Measurements from ENCODE around the gene ELK4. TPM values are rescaled to one million over a fixed set of nuclear protein-coding genes. Genes with fewer than 3 reads are reported as not detected.
"Not testable (repeated sequence)": the region's sequence is repeated elsewhere in the genome, so short reads cannot be mapped to it uniquely, and the experiment has no call there.

The ELK4 gene
- total RNA-seq, 2 donors from 2014 or later: 72.9 to 76.4 TPM

- ATAC-seq (replicated peaks): no peak
- Mint-ChIP-seq H3K27me3 (peaks cover 4% of the 10 kb centered on the region), H3K36me3 (ENCODE audit: low read depth) (no peaks in the 10 kb centered on the region), H3K9me3 (no peaks in the 10 kb centered on the region), H3K27ac (no peak overlapping the region), H3K4me1 (no peaks in the 10 kb centered on the region), H3K4me3 (no peak overlapping the region)
Measured at GRCh38 chr1:205650241-205650640, 18.4 kb upstream of the ELK4 start.

- H3K4me3 Mint-ChIP-seq: no peak overlapping the region
- no peaks in the 10 kb centered on the region for H3K36me3 Mint-ChIP-seq (ENCODE audit: low read depth)
- no peaks in the 10 kb centered on the region for H3K9me3 Mint-ChIP-seq
- no peak for ATAC-seq (replicated peaks)
- peaks cover 14% of the 10 kb centered on the region for H3K27me3 Mint-ChIP-seq
- no peaks in the 10 kb centered on the region for H3K4me1 Mint-ChIP-seq
- no peak overlapping the region for H3K27ac Mint-ChIP-seq
Measured at GRCh38 chr1:205645519-205645918, 13.7 kb upstream of the ELK4 start.

- Mint-ChIP-seq H3K27ac (no peak overlapping the region), H3K9me3 (no peaks in the 10 kb centered on the region), H3K4me3 (no peak overlapping the region), H3K27me3 (peaks cover 17% of the 10 kb centered on the region), H3K36me3 (ENCODE audit: low read depth) (no peaks in the 10 kb centered on the region), H3K4me1 (no peaks in the 10 kb centered on the region)
- no peak for ATAC-seq (replicated peaks)
Measured at GRCh38 chr1:205642679-205643307, 11.0 kb upstream of the ELK4 start.

GRCh38 chr1:205639567-205639966, 7.8 kb upstream of the ELK4 start:
- no peak overlapping the region for H3K27ac Mint-ChIP-seq
- no peaks in the 10 kb centered on the region for H3K9me3 Mint-ChIP-seq
- no peak for ATAC-seq (replicated peaks)
- no peaks in the 10 kb centered on the region for H3K36me3 Mint-ChIP-seq (ENCODE audit: low read depth)
- H3K4me3 Mint-ChIP-seq: no peak overlapping the region
- no peaks in the 10 kb centered on the region for H3K4me1 Mint-ChIP-seq
- H3K27me3 Mint-ChIP-seq: peaks cover 10% of the 10 kb centered on the region

GRCh38 chr1:205637854-205638468, 6.2 kb upstream of the ELK4 start:
- Mint-ChIP-seq H3K27me3 (peaks cover 10% of the 10 kb centered on the region), H3K9me3 (no peaks in the 10 kb centered on the region), H3K4me1 (no peaks in the 10 kb centered on the region), H3K4me3 (no peak overlapping the region), H3K36me3 (ENCODE audit: low read depth) (no peaks in the 10 kb centered on the region), H3K27ac (no peak overlapping the region)
- ATAC-seq (replicated peaks): no peak

- Mint-ChIP-seq H3K36me3 (ENCODE audit: low read depth) (no peaks in the 10 kb centered on the region), H3K27me3 (peaks cover 10% of the 10 kb centered on the region), H3K9me3 (no peaks in the 10 kb centered on the region), H3K4me3 (no peak overlapping the region), H3K27ac (no peak overlapping the region), H3K4me1 (no peaks in the 10 kb centered on the region)
- ATAC-seq (replicated peaks): no peak
Measured at GRCh38 chr1:205636732-205637131, 4.9 kb upstream of the ELK4 start.

- not testable (repeated sequence) for H3K36me3 Mint-ChIP-seq (ENCODE audit: low read depth); ATAC-seq (replicated peaks)
Measured at GRCh38 chr1:205636138-205636530, 4.3 kb upstream of the ELK4 start.

GRCh38 chr1:205633421-205633976, 1.7 kb upstream of the ELK4 start:
- H3K9me3 Mint-ChIP-seq: no peaks in the 10 kb centered on the region
- peak overlapping the region; percentile 87 for H3K4me3 Mint-ChIP-seq
- no peaks in the 10 kb centered on the region for H3K27me3 Mint-ChIP-seq
- ATAC-seq (replicated peaks): no peak
- H3K36me3 Mint-ChIP-seq (ENCODE audit: low read depth): peaks cover 20% of the 10 kb centered on the region
- no peak overlapping the region for H3K27ac Mint-ChIP-seq
- H3K4me1 Mint-ChIP-seq: peaks cover 3% of the 10 kb centered on the region

More at GRCh38 chr1:205636138-205636530, 4.3 kb upstream of the ELK4 start:
- H3K9me3 Mint-ChIP-seq, H3K4me1 Mint-ChIP-seq, H3K27me3 Mint-ChIP-seq, H3K27ac Mint-ChIP-seq, H3K4me3 Mint-ChIP-seq: not testable (repeated sequence)

GRCh38 chr1:205632669-205633169, 908 bp upstream of the ELK4 start:
- no peaks in the 10 kb centered on the region for H3K9me3 Mint-ChIP-seq
- no peaks in the 10 kb centered on the region for H3K27me3 Mint-ChIP-seq
- peak overlapping the region; percentile 91 for H3K27ac Mint-ChIP-seq
- no peak for ATAC-seq (replicated peaks)
- H3K4me1 Mint-ChIP-seq: peaks cover 3% of the 10 kb centered on the region
- H3K4me3 Mint-ChIP-seq: peak overlapping the region; percentile 87
- H3K36me3 Mint-ChIP-seq (ENCODE audit: low read depth): peaks cover 25% of the 10 kb centered on the region

- Mint-ChIP-seq H3K4me3 (peak overlapping the region; percentile 87), H3K4me1 (peaks cover 12% of the 10 kb centered on the region), H3K36me3 (ENCODE audit: low read depth) (peaks cover 39% of the 10 kb centered on the region), H3K27ac (peak overlapping the region; percentile 94), H3K9me3 (no peaks in the 10 kb centered on the region), H3K27me3 (no peaks in the 10 kb centered on the region)
- peak; percentile 79 for ATAC-seq (replicated peaks)
Measured at GRCh38 chr1:205631010-205631767, 622 bp downstream of the ELK4 start.

GRCh38 chr1:205630651-205631009, 1.2 kb downstream of the ELK4 start:
- no peak for ATAC-seq (replicated peaks)
- Mint-ChIP-seq H3K9me3 (no peaks in the 10 kb centered on the region), H3K27ac (peak overlapping the region; percentile 94)

GRCh38 chr1:205630241-205630640, 1.6 kb downstream of the ELK4 start:
- Mint-ChIP-seq H3K27ac (peak overlapping the region; percentile 94), H3K9me3 (no peaks in the 10 kb centered on the region), H3K27me3 (no peaks in the 10 kb centered on the region), H3K36me3 (ENCODE audit: low read depth) (peaks cover 49% of the 10 kb centered on the region), H3K4me3 (peak overlapping the region; percentile 87), H3K4me1 (peaks cover 18% of the 10 kb centered on the region)
- ATAC-seq (replicated peaks): no peak

More at GRCh38 chr1:205630651-205631009, 1.2 kb downstream of the ELK4 start:
- Mint-ChIP-seq H3K36me3 (ENCODE audit: low read depth) (peaks cover 45% of the 10 kb centered on the region), H3K4me3 (peak overlapping the region; percentile 87), H3K4me1 (peaks cover 17% of the 10 kb centered on the region), H3K27me3 (no peaks in the 10 kb centered on the region)

GRCh38 chr1:205629751-205630150, 2.1 kb downstream of the ELK4 start:
- Mint-ChIP-seq H3K4me1 (peaks cover 23% of the 10 kb centered on the region), H3K27ac (peak overlapping the region; percentile 94), H3K27me3 (no peaks in the 10 kb centered on the region), H3K9me3 (no peaks in the 10 kb centered on the region), H3K4me3 (peak overlapping the region; percentile 87), H3K36me3 (ENCODE audit: low read depth) (peaks cover 53% of the 10 kb centered on the region)
- no peak for ATAC-seq (replicated peaks)

- H3K4me1 Mint-ChIP-seq: peaks cover 23% of the 10 kb centered on the region
- peak overlapping the region; percentile 87 for H3K4me3 Mint-ChIP-seq
Measured at GRCh38 chr1:205627956-205628355, 3.9 kb downstream of the ELK4 start.

More at GRCh38 chr1:205627956-205628355, 3.9 kb downstream of the ELK4 start:
- H3K27me3 Mint-ChIP-seq: no peaks in the 10 kb centered on the region
- no peak for ATAC-seq (replicated peaks)
- peak overlapping the region; percentile 94 for H3K27ac Mint-ChIP-seq
- H3K36me3 Mint-ChIP-seq (ENCODE audit: low read depth): peaks cover 71% of the 10 kb centered on the region
- H3K9me3 Mint-ChIP-seq: no peaks in the 10 kb centered on the region

Data from activated T-helper 17 cell treated with anti-CD3 and anti-CD28 coated beads, Interleukin-2, amount 50 U/mL, for 72 hours (primary cell).